GM12875 (cell line): ENCODE measurements around the gene LDLRAD3.

Experiments
- H3K4me3 ChIP-seq: one replicate; pipeline ENCODE4 v1.5.1; 2011; ENCODE audit warnings: low read depth, low read length, control low read depth
- CTCF ChIP-seq: IDR thresholded peaks from 2 replicates; pipeline ENCODE4 v1.5.1; 2011; ENCODE audit warnings: low read depth, mild to moderate bottlenecking, control low read depth, inconsistent platforms, low read length, moderate library complexity, borderline replicate concordance; ENCODE audit not compliant: insufficient read depth

LDLRAD3 gene

GRCh38 chr11:36264011-36264972 is 320.4 kb downstream of the LDLRAD3 start:
- H3K4me3 ChIP-seq: no peak overlapping the region
- TF ChIP-seq CTCF: no peak

DNA sequence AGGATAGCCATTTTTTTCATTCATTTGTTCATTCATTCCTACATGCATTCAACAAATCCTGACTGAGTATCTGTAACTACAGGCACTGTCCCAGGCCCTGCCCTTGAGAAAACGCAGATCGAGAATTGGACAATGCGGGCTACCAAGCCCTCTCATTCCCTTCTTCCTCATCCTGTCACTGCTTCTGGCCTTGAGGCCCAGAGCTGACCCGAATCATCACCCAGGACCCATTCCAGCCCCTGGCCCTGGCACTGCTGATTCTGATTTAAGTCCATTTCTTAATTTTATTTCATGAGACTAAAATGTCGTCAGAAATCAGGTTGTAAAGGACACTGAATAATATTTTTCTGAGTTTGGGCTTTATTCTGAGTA is 321.1 kb downstream of the LDLRAD3 start:
- TF ChIP-seq CTCF: no peak
- no peak overlapping the region for H3K4me3 ChIP-seq

DNA sequence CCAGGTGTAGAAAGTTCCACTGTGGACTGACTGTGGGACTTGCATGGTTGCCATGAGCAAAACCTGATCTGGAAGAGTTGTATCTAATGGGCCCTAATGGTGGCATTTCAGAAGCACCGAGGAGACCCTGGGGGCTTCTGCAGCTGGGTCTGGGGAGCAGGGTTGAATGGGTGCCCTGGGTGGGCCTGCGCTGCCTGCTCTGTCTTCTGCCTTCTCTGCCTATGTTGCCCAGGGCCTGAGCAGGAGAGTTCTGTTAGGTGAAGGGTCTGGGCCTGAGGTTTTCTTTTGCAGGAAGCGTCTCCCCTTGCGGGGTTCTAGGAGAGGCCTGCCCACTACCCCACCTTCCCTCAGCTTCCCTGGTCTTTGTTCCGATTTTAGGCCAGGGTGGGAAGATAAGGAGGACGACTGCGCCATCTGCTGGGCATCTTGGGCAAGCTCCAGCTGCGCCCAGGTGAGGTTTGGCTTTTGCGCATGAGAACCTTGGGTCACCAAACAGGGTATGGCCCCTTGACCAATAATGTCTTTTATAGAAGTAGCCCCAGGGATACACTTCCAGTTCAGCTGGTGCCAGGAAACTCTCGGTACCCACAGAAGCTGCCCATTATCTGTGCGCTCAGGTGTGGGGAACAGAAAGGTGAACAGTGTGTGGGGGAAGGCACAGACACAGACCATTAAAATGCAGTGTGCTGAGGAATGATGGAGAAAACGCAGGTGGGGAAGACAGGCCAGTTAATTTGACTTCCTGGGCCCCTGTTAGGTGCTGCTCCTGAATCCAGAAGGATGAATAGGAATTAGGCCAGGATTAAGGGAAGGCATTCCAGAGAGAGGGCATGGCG is 322.1 kb downstream of the LDLRAD3 start:
- peak; percentile 86 for TF ChIP-seq CTCF
- H3K4me3 ChIP-seq: no peak overlapping the region

DNA sequence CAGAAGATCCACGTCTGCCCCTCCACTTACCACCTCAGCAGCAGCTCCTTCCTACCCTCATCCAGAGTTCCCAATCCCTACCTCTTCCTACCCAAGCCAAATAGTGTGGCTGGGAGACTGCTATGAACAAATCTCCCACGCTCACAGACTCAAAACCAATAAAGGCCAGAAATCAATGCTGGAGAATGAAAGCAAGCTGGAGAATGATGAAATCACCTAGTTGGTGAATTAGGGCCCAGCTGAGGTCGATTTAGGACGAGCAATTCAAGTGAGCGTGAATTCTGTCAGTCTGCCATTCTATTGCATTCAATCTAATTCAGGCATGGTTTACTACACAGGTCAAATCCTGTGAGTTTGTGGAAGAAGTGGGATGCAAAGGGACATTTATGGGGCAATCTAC is 322.9 kb downstream of the LDLRAD3 start:
- H3K4me3 ChIP-seq: no peak overlapping the region
- no peak for TF ChIP-seq CTCF

DNA sequence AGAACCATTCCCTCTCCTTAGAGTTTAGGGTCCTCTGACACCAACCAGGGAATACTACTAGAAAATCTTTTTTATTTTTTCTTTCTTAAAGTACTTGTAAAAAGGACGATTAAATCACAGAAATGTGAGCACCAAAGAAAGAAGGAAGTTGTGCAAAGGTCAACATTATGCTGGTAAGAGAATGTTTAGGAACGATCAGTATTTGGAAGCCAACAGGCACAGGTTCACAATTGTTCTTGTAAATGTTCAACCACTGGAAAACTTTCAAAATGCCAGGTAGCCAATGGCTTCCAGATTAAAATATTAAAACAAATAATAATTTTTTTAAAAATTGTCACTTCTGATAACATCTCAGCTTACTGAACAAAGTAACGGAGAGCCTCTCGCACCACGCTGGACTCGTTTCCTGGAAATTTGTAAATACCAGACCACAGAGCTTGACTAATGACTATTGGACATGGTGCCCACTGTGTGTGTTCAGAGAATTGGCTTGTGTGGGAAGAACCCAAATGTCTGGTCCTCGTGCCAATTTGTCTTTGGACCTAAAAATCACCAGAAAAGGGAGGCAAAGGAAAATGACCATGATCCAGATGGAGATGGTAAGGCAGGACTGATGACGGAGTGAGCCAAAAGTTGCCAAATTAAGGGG is 324.6 kb downstream of the LDLRAD3 start:
- no peak for TF ChIP-seq CTCF
- H3K4me3 ChIP-seq: no peak overlapping the region

DNA sequence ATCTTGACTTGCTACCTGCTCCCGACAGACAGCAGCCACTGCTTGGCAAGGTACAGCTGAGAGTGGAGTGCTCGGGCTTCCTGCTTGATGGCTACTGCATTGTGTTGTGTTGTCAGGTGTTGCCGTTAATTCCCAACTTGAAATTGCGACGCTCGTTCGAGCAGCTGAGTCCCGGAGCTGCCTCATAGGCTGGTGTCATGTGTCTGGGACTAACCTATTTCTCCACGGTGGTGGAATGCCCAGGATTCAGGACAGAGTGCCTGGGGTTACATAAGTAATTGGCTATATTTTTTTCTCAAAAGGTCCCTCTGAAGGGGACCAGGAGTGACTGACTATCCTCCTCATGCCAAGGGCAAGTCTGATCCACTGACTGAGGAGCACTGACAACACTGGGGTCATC is 326.8 kb downstream of the LDLRAD3 start:
- no peak for TF ChIP-seq CTCF
- H3K4me3 ChIP-seq: no peak overlapping the region
